ENCODE data around the gene HSF2BP. TPM values are rescaled to one million over a fixed set of nuclear protein-coding genes. Genes with fewer than 3 reads are reported as not detected.

HSF2BP gene
- total RNA-seq, 1 donor from 2014 or later, result 0.12 TPM

DNA sequence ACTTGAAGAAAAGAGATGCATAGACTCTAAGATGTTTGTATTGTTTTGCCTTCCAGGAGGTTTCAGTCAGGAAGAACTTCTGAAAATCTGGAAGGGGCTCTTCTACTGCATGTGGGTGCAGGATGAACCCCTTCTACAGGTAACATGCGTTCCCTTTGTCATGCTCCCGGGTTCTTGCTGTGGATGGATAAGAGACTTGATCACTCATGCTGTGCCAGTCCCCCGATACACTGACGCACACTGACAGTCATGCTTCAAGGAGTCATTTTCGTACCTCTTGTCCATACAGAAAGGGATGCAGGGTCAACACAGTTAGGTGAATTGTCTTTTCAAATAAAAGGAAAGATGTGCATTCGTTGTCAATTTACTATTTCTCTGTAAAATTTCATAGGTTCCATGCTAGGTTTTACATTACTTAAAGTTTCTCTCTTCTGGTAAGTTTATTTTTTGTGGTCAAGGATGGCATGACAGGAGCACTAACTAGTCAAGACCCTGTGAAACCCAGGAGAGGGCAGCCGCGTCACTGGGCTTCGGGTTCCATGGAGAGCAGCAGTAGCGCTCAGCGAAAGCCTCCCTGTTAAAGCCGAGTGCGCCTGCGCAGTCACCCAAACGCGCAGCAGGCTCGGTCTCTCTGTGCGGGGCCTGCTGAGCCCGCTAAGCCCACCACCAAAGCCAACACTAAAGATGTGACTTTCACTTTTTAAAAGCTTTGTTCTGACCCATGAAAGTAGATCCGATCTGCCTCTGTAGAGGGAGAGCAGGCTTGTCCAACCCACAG, 10.7 kb upstream of the HSF2BP start:
- TF ChIP-seq, protein P1, sequence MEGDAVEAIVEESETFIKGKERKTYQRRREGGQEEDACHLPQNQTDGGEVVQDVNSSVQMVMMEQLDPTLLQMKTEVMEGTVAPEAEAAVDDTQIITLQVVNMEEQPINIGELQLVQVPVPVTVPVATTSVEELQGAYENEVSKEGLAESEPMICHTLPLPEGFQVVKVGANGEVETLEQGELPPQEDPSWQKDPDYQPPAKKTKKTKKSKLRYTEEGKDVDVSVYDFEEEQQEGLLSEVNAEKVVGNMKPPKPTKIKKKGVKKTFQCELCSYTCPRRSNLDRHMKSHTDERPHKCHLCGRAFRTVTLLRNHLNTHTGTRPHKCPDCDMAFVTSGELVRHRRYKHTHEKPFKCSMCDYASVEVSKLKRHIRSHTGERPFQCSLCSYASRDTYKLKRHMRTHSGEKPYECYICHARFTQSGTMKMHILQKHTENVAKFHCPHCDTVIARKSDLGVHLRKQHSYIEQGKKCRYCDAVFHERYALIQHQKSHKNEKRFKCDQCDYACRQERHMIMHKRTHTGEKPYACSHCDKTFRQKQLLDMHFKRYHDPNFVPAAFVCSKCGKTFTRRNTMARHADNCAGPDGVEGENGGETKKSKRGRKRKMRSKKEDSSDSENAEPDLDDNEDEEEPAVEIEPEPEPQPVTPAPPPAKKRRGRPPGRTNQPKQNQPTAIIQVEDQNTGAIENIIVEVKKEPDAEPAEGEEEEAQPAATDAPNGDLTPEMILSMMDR (conservative IDR thresholded peaks at IDR 0.05; ENCODE audit: low read depth, low read length), result no peak
- no peak overlapping the region for H3K4me3 ChIP-seq (ENCODE audit: low read depth, low read length)
- no peak for DNase-seq (ENCODE audit: low read depth)

DNA sequence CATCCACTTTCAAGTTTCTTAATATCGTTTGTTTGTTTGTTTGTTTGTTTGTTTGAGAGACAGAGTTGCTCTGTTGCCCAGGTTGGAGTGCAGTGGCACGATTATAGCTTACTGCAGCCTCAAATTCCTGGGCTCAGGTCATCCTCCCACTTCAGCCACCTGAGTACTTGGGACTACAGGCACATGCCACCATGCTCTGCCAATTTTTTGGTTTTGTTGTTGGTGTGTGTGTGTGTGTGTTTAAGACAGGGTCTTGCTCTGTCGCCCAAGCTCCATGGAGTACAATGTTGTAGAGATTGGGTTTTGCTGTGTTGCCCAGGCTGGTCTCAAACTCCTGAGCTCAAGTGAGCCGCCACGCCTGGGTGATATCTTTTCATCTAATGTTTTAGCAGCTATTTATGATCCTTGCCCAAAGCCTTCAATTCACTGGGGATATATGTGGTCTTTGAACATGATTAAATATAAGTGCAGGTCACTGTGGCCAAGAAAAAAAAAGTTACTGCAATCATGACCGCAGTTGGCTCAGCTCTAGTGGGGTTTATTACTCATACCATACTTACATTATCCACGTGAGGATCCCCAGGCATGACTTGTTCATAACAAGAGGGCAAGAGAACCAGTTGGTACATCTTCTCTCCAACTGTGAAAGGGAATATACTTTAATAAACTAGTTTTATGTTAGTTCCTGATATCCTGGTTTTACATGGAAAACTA, 8.1 kb upstream of the HSF2BP start:
- TF ChIP-seq, protein P1 (conservative IDR thresholded peaks at IDR 0.05; ENCODE audit: low read depth, low read length), result no peak
- no peak for DNase-seq (ENCODE audit: low read depth)

DNA sequence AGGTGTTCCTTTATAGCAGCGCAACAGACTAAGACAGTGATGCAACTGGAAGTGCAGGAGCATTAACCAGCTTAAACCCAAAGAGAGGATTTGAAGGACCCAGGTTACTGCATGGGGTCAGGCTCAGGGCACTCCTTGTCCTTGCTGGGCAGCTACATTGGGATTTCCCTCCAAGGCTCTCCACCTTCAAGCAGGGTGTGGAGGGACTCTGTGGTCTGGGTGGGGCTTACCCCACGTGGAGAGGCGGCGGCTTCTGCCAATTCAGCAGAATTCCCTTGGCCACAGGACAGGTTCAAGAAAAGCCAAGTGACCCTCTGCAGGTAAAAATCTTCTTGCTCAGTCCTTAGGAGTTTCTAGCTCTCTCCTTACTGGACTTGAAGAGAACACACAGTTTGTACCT, 6.6 kb upstream of the HSF2BP start:
- TF ChIP-seq, protein P1 (conservative IDR thresholded peaks at IDR 0.05; ENCODE audit: low read depth, low read length), result no peak
- no peak overlapping the region for H3K4me3 ChIP-seq (ENCODE audit: low read depth, low read length)
- DNase-seq (ENCODE audit: low read depth), result no peak

More for the DNA sequence above, 8.1 kb upstream of the HSF2BP start:
- H3K4me3 ChIP-seq (ENCODE audit: low read depth, low read length), result no peak overlapping the region

DNA sequence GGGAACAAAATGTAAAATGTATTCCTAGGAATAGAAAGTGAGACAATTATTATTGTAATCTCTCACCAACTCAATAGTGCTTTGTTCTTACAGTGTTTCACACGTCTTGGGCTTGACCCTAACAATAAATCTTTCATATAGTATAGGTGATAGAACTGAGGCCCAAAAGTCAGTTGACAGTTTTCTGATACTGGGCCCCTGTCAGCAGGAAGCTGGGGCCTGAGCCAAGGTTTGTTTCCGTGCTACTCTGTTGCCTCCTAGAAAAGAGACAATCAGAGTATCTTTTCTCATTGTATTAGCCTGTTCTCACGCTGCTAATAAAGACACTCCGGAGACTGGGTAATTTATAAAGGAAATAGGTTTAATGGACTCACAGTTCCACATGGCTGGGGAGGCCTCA, 5.1 kb upstream of the HSF2BP start:
- TF ChIP-seq, protein P1 (conservative IDR thresholded peaks at IDR 0.05; ENCODE audit: low read depth, low read length), result no peak
- H3K4me3 ChIP-seq (ENCODE audit: low read depth, low read length), result no peak overlapping the region
- DNase-seq (ENCODE audit: low read depth), result no peak

DNA sequence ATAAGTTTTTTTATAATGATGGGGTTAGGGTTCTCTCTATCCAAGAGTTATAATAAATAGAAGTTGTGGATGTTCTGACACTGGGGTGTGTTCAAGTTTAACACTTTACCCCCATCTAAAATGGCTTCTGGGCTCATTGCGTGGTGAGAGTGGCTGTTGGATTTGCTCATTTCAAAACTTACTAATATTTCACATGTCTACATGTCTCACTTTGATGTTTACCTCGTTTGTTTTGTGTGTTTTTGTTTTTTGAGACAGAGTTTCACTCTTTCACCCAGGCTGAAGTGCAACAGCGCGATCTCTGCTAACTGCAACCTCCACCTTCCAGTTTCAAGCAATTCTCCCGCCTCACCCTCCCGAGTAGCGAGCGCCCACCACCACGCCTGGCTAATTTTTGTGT, 3.7 kb upstream of the HSF2BP start:
- DNase-seq (ENCODE audit: low read depth), result no peak
- TF ChIP-seq, protein P1 (conservative IDR thresholded peaks at IDR 0.05; ENCODE audit: low read depth, low read length), result no peak
- H3K4me3 ChIP-seq (ENCODE audit: low read depth, low read length), result no peak overlapping the region

DNA sequence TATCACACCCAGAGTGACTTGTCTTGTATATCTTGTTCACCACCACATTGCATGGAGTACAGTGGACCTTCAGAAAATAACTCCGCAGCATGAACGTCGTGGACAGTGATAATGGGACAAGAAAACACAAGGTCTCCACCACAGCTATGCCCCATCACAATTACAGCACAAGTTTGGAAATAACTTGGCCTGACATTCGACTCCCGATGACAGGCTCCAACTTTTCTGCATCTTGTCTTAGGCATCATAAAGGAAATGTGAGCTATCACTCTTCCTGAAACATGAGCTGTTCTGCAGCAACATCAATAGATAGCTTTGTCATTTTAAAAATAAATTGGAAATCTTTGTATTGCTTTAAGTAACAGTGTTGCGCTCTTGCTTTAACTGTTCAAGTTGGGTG, 3.0 kb upstream of the HSF2BP start:
- DNase-seq (ENCODE audit: low read depth), result no peak
- H3K4me3 ChIP-seq (ENCODE audit: low read depth, low read length), result no peak overlapping the region
- TF ChIP-seq, protein P1 (conservative IDR thresholded peaks at IDR 0.05; ENCODE audit: low read depth, low read length), result no peak
